GM19023 (cell line): ENCODE data around the gene RPS18.

Experiments
- ATAC-seq: cut with Tn5 transposase; IDR thresholded peaks from one replicate; pipeline ENCODE4 v1.9.1; 2021; ENCODE audit warnings: mild to moderate bottlenecking, moderate library complexity; ENCODE audit not compliant: unreplicated experiment

Gene RPS18

GRCh38 chr6:33289784-33290315, 18.0 kb downstream of the RPS18 start:
- ATAC-seq = no peak

DNA sequence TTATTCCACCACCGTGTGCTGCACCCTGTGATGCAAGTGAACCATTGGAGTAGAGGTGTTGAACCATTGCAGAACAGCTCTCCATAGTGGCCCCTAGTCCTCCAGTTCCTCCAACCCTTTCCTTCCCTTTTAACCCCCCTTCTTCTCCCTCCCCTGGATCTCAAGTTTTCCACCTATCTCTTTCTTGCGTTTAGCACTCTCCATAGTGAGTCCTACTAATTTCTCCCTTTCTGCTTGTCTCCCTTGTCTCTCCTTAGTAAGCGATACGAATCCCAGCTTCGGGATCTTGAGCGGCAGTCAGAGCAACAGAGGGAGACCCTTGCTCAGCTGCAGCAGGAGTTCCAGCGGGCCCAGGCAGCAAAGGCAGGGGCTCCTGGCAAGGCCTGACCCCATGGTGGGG, 18.6 kb downstream of the RPS18 start:
- ATAC-seq = no peak

- no peak for ATAC-seq
These were observed 21.3 kb downstream of the RPS18 start for GRCh38 chr6:33292996-33293682.

DNA sequence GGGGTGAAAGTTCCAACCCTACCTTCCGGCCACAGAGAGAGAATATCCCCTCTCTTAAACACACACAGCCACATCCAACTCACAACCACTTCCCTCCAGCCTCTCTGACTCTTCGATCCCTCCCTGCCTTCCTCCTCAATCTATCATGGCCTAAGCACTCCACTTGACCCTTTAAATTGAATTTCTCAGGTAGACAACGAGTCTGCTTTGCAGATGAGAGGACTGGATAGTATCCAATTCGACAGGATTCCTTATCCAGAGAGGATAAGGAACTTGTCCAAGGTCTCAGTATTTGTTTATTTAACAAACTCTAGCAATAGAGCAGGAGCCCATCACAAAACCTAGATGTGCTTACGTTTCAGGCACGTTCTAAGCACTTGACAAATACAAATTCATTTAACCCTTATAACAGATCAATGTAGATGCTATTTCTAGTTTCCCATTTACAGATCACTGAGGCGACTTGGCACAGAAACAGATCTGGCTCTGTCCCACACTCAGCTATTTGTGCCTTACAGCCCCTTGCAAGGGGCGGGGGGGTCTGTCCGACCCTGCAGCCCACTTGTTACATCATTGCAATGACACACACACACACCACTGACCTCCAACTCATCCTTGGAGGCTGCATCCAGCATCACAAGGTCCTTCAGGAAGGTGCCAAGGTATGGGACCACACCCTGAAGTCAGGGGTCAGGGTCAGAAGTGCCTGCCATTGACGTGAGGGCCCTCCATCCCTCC, 22.4 kb downstream of the RPS18 start:
- ATAC-seq = no peak

DNA sequence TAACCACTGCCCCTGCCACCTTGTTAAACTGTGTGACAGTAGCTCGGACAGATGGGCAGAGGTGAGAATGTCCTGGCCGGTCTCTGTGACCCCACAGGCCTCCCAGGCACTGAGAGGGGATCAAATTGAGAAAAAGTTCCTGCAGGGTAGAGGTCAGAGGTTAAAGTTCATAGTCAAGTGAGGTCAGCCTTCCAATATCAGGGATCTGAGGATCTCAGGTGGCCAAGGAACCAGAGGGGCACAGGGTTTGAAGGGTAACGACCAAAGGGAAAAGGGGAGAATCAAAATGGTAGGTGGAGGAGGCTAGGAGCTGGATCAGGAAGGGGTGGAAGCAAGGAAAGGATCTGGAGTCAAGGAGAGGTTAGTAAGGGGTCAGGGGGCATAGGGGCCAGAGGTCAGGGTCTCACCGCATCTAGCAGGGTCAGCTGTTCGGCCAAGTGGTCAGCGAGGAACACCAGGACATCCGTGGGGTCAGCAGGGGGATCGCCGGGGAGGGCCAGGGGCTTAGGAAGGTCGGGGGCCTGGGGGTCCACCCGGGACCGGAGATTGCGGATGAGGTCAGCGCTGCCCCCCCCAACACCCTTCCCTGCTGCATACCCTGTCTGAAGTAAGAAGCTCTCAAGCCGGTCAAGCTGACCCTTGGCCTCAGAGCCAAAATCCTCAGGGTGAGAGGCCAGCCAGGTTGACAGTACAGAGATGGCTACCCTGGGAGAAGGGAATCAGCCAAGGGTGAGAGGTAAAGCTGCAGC, 23.9 kb downstream of the RPS18 start:
- ATAC-seq = no peak

GRCh38 chr6:33296797-33297405, 25.0 kb downstream of the RPS18 start:
- no peak for ATAC-seq

- ATAC-seq = no peak
These were observed 25.6 kb downstream of the RPS18 start for GRCh38 chr6:33297406-33297955.

- ATAC-seq = peak; percentile 21
These were observed 26.3 kb downstream of the RPS18 start for GRCh38 chr6:33297956-33298772.

GRCh38 chr6:33298773-33299236, 26.9 kb downstream of the RPS18 start, which contains the start of gene RGL2:
Gene RGL2 (minus strand): TSS chr6:33298942. CDS start chr6:33298610, 332 bp downstream.
- ATAC-seq = peak; percentile 27

DNA sequence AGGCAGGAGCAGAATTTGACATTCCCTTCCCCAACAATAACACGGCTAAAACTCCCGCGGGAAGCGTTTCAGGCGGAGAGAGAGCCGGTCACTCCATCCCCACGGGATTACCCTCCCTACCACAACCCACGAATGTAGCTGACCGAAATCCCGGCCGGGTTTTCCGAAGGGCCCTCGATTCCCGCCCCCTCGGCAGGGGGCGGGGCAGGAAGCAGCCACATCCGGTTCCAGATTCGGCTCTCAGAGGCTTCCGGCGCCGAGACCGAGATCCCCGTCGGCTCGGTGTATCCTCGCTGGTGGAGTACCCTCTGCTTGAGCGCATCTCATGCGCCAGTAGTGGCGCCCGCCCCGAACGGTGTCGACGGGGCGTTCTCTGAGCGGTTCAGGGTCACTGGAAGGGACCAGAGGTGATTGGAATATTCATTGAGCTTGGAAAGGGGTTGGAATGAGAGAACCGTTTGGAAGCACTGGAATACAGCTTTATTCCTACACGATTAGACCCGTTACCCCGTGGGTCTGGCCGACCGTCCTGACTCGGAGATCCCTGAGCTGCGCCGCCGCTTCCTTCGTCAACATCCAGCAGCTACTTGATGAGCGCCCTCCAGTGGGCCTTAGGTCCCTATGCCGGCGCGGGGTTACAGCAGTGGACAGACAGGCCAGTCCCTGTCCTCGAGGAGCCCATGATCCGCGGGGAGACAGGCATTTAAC, 27.5 kb downstream of the RPS18 start:
- peak; percentile 71 for ATAC-seq

DNA sequence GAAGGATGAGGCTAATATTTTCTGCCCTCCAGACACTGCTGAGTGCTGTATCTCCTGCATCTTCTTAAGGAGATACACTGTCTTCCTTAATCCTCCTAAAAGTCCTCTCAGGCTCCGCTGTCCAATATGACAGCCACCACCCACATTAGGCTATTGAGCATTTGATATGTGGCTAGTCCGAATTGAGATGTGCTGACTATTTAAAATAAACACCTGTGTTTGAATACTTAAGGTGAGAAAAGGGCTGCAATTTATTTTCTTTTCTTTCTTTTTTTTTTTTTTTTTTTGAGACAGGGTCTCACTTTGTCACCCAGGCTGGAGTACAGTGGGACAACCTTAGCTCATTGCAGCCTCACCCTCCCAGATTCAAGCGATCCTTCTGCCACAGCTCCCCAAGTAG, 30.0 kb downstream of the RPS18 start:
- ATAC-seq = no peak

DNA sequence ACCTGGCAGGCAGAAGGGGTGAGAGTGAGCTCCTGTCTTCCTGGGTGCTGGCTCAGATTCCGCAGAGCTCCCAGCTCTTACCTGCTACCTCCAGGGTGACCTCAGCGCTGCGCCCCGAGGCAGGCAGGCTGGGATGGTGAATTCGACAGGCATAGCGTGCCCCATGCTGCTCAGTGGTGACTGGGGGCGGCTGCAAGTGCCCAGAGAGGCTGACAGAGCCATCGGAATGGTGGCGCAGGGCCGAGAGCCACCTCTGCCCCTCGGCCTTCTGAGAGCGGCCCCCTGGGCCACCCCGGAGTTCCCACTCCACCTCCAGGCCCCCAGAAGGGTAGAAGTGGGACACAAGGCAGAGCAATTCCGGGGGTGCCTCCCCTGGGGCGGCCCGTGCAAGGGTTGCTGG, 32.3 kb downstream of the RPS18 start:
- ATAC-seq = no peak

GRCh38 chr6:33305052-33305451, 33.2 kb downstream of the RPS18 start:
- no peak for ATAC-seq

- ATAC-seq = no peak
These were observed 34.5 kb downstream of the RPS18 start for GRCh38 chr6:33306356-33306755.

DNA sequence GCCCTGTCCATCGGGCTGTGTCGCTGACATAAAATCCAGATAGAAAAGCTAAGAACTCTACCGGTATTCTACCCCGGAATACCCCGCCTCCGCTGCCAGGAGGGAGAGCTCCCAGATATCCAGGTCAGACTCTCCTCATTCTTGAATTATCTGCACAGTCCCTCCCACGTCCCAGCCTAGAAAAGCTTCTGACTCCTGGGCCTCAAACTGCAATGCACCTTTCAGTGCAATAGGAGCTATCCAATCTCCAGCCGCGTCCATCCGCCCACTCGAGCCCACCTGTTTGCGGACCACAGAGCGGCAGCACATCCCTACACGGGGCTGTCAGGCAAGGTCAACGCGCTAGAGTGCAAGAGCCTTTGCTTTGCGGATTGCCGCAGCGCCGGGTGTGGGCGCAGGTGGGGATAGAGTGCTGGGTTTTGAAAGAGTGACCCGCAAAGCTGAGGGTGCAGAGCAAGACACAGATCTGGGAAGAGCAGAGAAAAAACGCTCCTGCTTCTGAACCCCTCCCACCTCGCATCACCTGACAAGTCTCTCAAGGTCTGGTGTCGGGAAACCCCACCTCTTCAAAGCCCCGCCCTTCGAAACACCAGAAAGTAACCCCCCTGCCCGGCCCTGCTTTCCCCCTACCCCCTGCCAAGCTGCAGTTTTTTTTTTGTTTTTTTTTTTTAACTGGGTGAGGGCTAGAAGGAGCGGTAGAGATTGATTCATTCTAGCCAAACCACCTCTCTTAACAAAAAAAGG, 40.7 kb downstream of the RPS18 start:
- ATAC-seq = no peak

- no peak for ATAC-seq
These were observed 41.3 kb downstream of the RPS18 start for GRCh38 chr6:33313105-33313708.

DNA sequence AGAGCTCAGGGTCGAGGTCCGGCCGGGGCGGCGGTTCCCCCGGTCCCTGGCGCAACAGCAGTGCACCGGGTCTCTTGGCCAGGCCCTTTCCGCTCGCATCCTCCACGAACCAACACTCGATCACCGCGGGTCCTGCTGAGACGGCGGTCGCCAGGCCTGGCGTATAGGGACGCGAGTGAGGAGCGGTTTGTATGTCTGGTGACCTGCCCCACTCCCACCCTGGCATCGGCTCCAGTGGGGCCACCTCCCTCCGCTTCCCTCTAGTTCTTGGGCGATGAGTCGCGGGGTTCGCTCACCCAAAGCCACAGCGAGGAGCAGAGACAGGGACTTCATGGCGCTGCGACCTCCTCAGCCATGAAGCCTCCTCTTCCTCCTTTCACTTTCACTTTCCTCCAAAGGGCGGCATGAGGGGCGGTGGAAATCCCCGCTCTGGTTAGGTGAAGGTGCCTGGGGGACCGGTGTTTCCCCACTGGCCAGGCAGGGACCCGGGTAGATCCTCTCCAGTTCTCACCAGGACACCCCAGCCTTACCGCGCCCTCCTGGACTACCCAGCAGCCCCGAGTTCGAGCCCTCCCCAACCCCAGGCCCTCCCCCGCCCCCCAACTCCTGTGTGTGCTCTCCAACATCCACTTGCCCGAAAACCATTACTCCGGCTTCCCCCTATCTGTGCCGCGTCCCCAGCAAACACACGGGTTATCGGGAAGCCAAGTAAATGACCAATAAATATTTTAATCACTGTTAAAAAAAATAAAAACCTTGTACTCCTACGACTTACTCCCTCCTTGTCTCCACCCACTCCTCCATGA, 42.0 kb downstream of the RPS18 start, which contains the start of gene TAPBP:
TAPBP (minus strand) TSS at position 370 of the 806 bp plus-strand sequence; CDS start at position 333, 37 bp downstream.
- no peak for ATAC-seq
